HepG2 (cell line): Measurements from ENCODE around the gene SSBP4. TPM values are rescaled to one million over a fixed set of nuclear protein-coding genes. Genes with fewer than 3 reads are reported as not detected.

ENCODE experiments used
- ATAC-seq: fragments of 200-7000 bp; cut with Tn5 transposase; 3 replicates; pipeline ENCODE4 v1.9.1; 2020; ENCODE audit warnings: mild to moderate bottlenecking, moderate library complexity
- BruUV-seq: library from RNA; stranded (reverse); fragments of 400-500 nt; replicated peaks from 2 replicates; lab custom pipeline; 2021; lab: Mats Ljungman, UMichigan
- CTCF ChIA-PET: fragments of 300-600 bp; formaldehyde crosslinking; extraction: SDS; loops from one replicate; lab custom pipeline; 2021; ENCODE audit warnings: low total read pairs, inconsistent platforms, low intra/inter-chr PET ratio; lab: Yijun Ruan, JAX
- POLR2A ChIA-PET: fragments of 350-600 bp; sonication (Branson Sonifier 250); formaldehyde crosslinking; loops from one replicate; lab custom pipeline; 2020; ENCODE audit warnings: antibody characterized with exemption, inconsistent platforms; lab: Yijun Ruan, JAX
- DNase-seq: peaks from one replicate; pipeline ENCODE4 v3.0.0-alpha.2; 2015; ENCODE audit warnings: low spot score
- FAIRE-seq: peaks from 3 replicates; lab custom pipeline; 2011; peaks lifted over from hg19 to GRCh38; lab: Jason Lieb, UNC
- H2AFZ ChIP-seq: one replicate; pipeline ENCODE4 v1.6.1; 2011; ENCODE audit warnings: low read length, inconsistent platforms
- H3K27ac ChIP-seq: fragments of 300-600 bp; 3 replicates; pipeline ENCODE4 v1.8.0; 2011; ENCODE audit warnings: mixed run types, mild to moderate bottlenecking, mixed read lengths, low read length, inconsistent platforms; ENCODE audit not compliant: insufficient read depth; ENCODE audit errors: extremely low read length
- H3K27me3 ChIP-seq, 2 experiments: fragments of 200-600 bp in 1 of 2; 2 replicates in 1 of 2; 3 replicates in 1 of 2; pipeline versions ENCODE4 v1.6.0 to v1.8.0; 2011; ENCODE audit warnings: low read length in 2 of 2, mild to moderate bottlenecking in 2 of 2, moderate library complexity in 2 of 2, inconsistent platforms in 1 of 2; ENCODE audit not compliant: insufficient read depth in 2 of 2, control insufficient read depth in 1 of 2
- H3K36me3 ChIP-seq, 2 experiments: fragments of 200-600 bp in 1 of 2; replicated peaks in 1 of 2; 2 replicates in 1 of 2; 3 replicates in 1 of 2; pipeline versions ENCODE4 v1.5.1 to v1.8.0; 2011; ENCODE audit warnings: low read length in 2 of 2, inconsistent platforms in 1 of 2; ENCODE audit not compliant: insufficient read depth in 2 of 2, control insufficient read depth in 1 of 2
- H3K4me1 ChIP-seq: 2 replicates; pipeline ENCODE4 v1.5.1; 2012; ENCODE audit warnings: low read length, inconsistent platforms; ENCODE audit not compliant: insufficient read depth
- H3K4me2 ChIP-seq: 2 replicates; pipeline ENCODE4 v1.6.0; 2011; ENCODE audit warnings: low read depth, low read length, inconsistent platforms
- H3K4me3 ChIP-seq, 3 experiments: fragments of 200-600 bp in 1 of 3; sonication (generic), shearing (Covaris generic) in 1 of 3; replicated peaks in 1 of 3; 2 replicates each; pipeline ENCODE4 v1.5.1; 2011 to 2016; ENCODE audit warnings: low read length in 3 of 3, inconsistent platforms in 2 of 3, low read depth in 2 of 3, mild to moderate bottlenecking in 2 of 3, control low read depth in 1 of 3, mixed read lengths in 1 of 3; ENCODE audit not compliant: insufficient read depth in 1 of 3
- H3K79me2 ChIP-seq: one replicate; pipeline ENCODE4 v1.6.1; 2011; ENCODE audit warnings: low read length, inconsistent platforms; ENCODE audit not compliant: insufficient read depth
- H3K9ac ChIP-seq: 2 replicates; pipeline ENCODE4 v1.6.0; 2011; ENCODE audit warnings: mild to moderate bottlenecking, low read depth, low read length, inconsistent platforms; ENCODE audit not compliant: insufficient read depth
- H3K9me3 ChIP-seq: 2 replicates; pipeline ENCODE4 v1.5.1; 2012; ENCODE audit warnings: mild to moderate bottlenecking, low read length
- H4K20me1 ChIP-seq: 2 replicates; pipeline ENCODE4 v1.6.0; 2011; ENCODE audit warnings: inconsistent platforms, mild to moderate bottlenecking, low read length, moderate library complexity; ENCODE audit not compliant: insufficient read depth
- EP300 ChIP-seq, 3 experiments: sonication (generic) in 1 of 3; formaldehyde crosslinking in 1 of 3; IDR thresholded peaks; 2 replicates each; pipeline versions ENCODE4 v1.5.1 to v1.6.1; 2011 to 2020; ENCODE audit warnings: low read depth in 2 of 3, low read length in 2 of 3, borderline replicate concordance in 1 of 3, improper control_type of control experiment in 1 of 3, mild to moderate bottlenecking in 1 of 3, missing genetic modification reagents in 1 of 3, moderate library complexity in 1 of 3
- ETV6 ChIP-seq: sonication (generic); formaldehyde crosslinking; conservative IDR thresholded peaks from 2 replicates; pipeline ENCODE4 v1.4.0; 2020; ENCODE audit warnings: missing genetic modification reagents
- FOSL2 ChIP-seq: sonication (generic); formaldehyde crosslinking; IDR thresholded peaks from 2 replicates; pipeline ENCODE4 v1.4.0; 2020; ENCODE audit warnings: missing genetic modification reagents
- MIER2 ChIP-seq: IDR thresholded peaks from 2 replicates; pipeline ENCODE4 v1.6.1; 2016; ENCODE audit warnings: missing biosample characterization, missing genetic modification reagents
- NFIB ChIP-seq: sonication (generic); formaldehyde crosslinking; IDR thresholded peaks from 2 replicates; pipeline ENCODE4 v1.9.0; 2021; ENCODE audit warnings: missing genetic modification reagents, mild to moderate bottlenecking, borderline replicate concordance
- THAP7 ChIP-seq: sonication (generic); formaldehyde crosslinking; IDR thresholded peaks from 2 replicates; pipeline ENCODE4 v1.8.1; 2023; ENCODE audit warnings: mild to moderate bottlenecking, missing genetic modification reagents
- U2AF2 ChIP-seq: fragments of 200-400 bp; formaldehyde crosslinking; IDR thresholded peaks from 2 replicates; pipeline ENCODE4 v1.6.1; 2017; ENCODE audit warnings: low read depth, mild to moderate bottlenecking, low read length
- ZBTB3 ChIP-seq: sonication (generic); formaldehyde crosslinking; IDR thresholded peaks from 2 replicates; pipeline ENCODE4 v1.4.0; 2020; ENCODE audit warnings: low read depth, mild to moderate bottlenecking, moderate library complexity, missing genetic modification reagents, borderline replicate concordance
- ZBTB39 ChIP-seq: sonication (generic); formaldehyde crosslinking; IDR thresholded peaks from 2 replicates; pipeline ENCODE4 v1.5.0; 2020; ENCODE audit warnings: missing genetic modification reagents
- ZFP91 ChIP-seq: sonication (generic); formaldehyde crosslinking; IDR thresholded peaks from 2 replicates; pipeline ENCODE4 v1.9.0; 2022; ENCODE audit warnings: missing genetic modification reagents, mild to moderate bottlenecking, borderline replicate concordance
- ZFX ChIP-seq: sonication (generic); formaldehyde crosslinking; IDR thresholded peaks from 2 replicates; pipeline ENCODE4 v1.4.0; 2020; ENCODE audit warnings: mild to moderate bottlenecking, low read depth, missing genetic modification reagents, moderate library complexity
- ZNF136 ChIP-seq: sonication (generic); formaldehyde crosslinking; IDR thresholded peaks from 2 replicates; pipeline ENCODE4 v1.8.1; 2022; ENCODE audit warnings: low read depth, mild to moderate bottlenecking, moderate library complexity, missing genetic modification reagents
- ZNF274 ChIP-seq: sonication (generic); formaldehyde crosslinking; IDR thresholded peaks from 2 replicates; pipeline ENCODE4 v1.5.1; 2020; ENCODE audit warnings: mild to moderate bottlenecking, missing genetic modification reagents
- ZNF605 ChIP-seq: sonication (generic); formaldehyde crosslinking; IDR thresholded peaks from 2 replicates; pipeline ENCODE4 v1.8.0; 2022; ENCODE audit warnings: mild to moderate bottlenecking, missing genetic modification reagents
- ZNF709 ChIP-seq: sonication (generic); formaldehyde crosslinking; IDR thresholded peaks from 2 replicates; pipeline ENCODE4 v1.5.0; 2020; ENCODE audit warnings: mild to moderate bottlenecking, missing genetic modification reagents
- WGBS: methylation state at CpG from one replicate; pipeline ENCODE4 v1.1.6; 2017; ENCODE audit warnings: low lambda C conversion rate; 5-methylcytosine and 5-hydroxymethylcytosine counted together
- in situ Hi-C: cut with HindIII; loops from 2 replicates; pipeline ENCODE4 v1.10.0; 2017; ENCODE audit warnings: low pct_unique_long_range_greater_than_20kb; ENCODE audit not compliant: extremely low pct_ligation_motif_present
- intact Hi-C: fragments of 100-400 bp; cut with micrococcal nuclease; formaldehyde crosslinking; loops from one replicate; pipeline ENCODE4 v1.10.0; 2022; ENCODE audit not compliant: unreplicated experiment
- polyA plus RNA-seq, 8 experiments: library from polyadenylated mRNA; depleted of rRNA in 3 of 8; stranded (reverse) in 7 of 8; unstranded in 1 of 8; fragments of >200 nt; fragmentation: Illumina TruSeq in 4 of 8; extraction: Trizol in 4 of 8; gene quantifications; 2 replicates each; pipeline versions ENCODE4 v1.2.1 to v1.2.3, GENCODE V29; 2011 to 2016; ENCODE audit warnings: low read depth in 4 of 8, missing spikeins in 1 of 8, mixed read lengths in 1 of 8; ENCODE audit not compliant: insufficient read depth in 1 of 8
- total RNA-seq, 5 experiments: library from RNA; depleted of rRNA; stranded (reverse); fragments of >200 nt; fragmentation: Illumina TruSeq; extraction: Trizol; gene quantifications; 2 replicates each; pipeline ENCODE4 v1.2.3, GENCODE V29; 2016; ENCODE audit warnings: low read depth in 1 of 5

SSBP4 gene
- total and polyA plus RNA-seq, 2 of the 13 experiments (the other 11 are each of a cell fraction or from before 2014, with no cell fraction given) = 20.8 to 39.5 TPM

GRCh38 chr19:18416778-18417249 is 2.4 kb upstream of the SSBP4 start (continued):
- 0 out of 2 replicates have a peak, but pooled peaks have one; percentile 86 for TF ChIP-seq U2AF2
- TF ChIP-seq, all 625 proteins: peak for 53

GRCh38 chr19:18417250-18418028 is 1.8 kb upstream of the SSBP4 start:
- DNase-seq = peak; percentile 63
- Histone ChIP-seq H3K9me3 (no peaks in the 10 kb centered on the region), H3K36me3 (no peaks in the 10 kb centered on the region), H3K27me3 (no peaks in the 10 kb centered on the region), H2AFZ (no peak overlapping the region), H3K4me2 (peak overlapping the region; percentile 85), H3K79me2 (peaks cover 20% of the 10 kb centered on the region), H3K27ac (peak overlapping the region; percentile 47), H4K20me1 (peaks cover 6% of the 10 kb centered on the region; the same call in 1 of the 2 replicates), H3K4me3 (peak overlapping the region; percentile 42 to 78 (median 54)), H3K9ac (peak overlapping the region; percentile 64), H3K4me1 (peaks cover 69% of the 10 kb centered on the region)
- CTCF ChIA-PET = no interaction called here
- POLR2A ChIA-PET = interaction anchor here (0.6 to 3.7 kb wide), 10 partner anchors 22 to 140 kb away, joined by 3 to 25 read pairs (median 4); partner anchors contain the start of genes GDF15, JUND, KXD1 and LSM4
- in situ Hi-C loops (loop anchor here (10.0 kb wide), 2 partner anchors 143 to 213 kb away; partner anchors contain the start of genes IQCN and RAB3A), intact Hi-C loops (no loop called here)
- BruUV-seq = no TSS peak
- FAIRE-seq = no peak
- 5% methylated on average over 15 of the region's 53 CpGs for WGBS
- ATAC-seq = peak; percentile 40
- TF ChIP-seq ZBTB39 (CRISPR knock-in tag) (no peak), ETV6 (CRISPR knock-in tag) (peak; percentile 88), ZBTB3 (CRISPR knock-in tag) (no peak), ZNF709 (0 out of 2 replicates have a peak, but pooled peaks have one; percentile 74), NFIB (CRISPR knock-in tag) (no peak), ZNF274 (CRISPR knock-in tag) (peak; percentile 80; the same call in 1 of the 2 replicates), ZFP91 (CRISPR knock-in tag) (peak; percentile 62; the same call in 1 of the 2 replicates), ZNF136 (0 out of 2 replicates have a peak, but pooled peaks have one; percentile 17), FOSL2 (CRISPR knock-in tag) (0 out of 2 replicates have a peak, but pooled peaks have one; percentile 13), THAP7 (CRISPR knock-in tag) (no peak), ZFX (CRISPR knock-in tag) (peak; percentile 66), MIER2 (CRISPR knock-in tag) (no peak), ZNF605 (CRISPR knock-in tag) (peak; percentile 36; the same call in 1 of the 2 replicates), EP300 (IDR thresholded peaks at IDR 0.05; ENCODE audit: low read depth in 2 of 2, low read length in 2 of 2) (peak in 1 of 2 experiments; percentile 32; a peak in 1 of 4 replicates), EP300 (CRISPR knock-in tag; IDR thresholded peaks at IDR 0.05; ENCODE audit: borderline replicate concordance) (no peak)
